Endothelial cell of umbilical vein (primary cell): Measurements from ENCODE around the gene TMEM108.

Experiments used
- EZH2 ChIP-seq: IDR thresholded peaks from 2 replicates; pipeline ENCODE4 v1.6.1; 2012; ENCODE audit warnings: borderline replicate concordance, low read depth, mild to moderate bottlenecking, moderate library complexity, low read length, inconsistent platforms; ENCODE audit not compliant: severe bottlenecking
- FOS ChIP-seq: IDR thresholded peaks from 2 replicates; pipeline ENCODE4 v1.6.1; 2011; ENCODE audit warnings: mild to moderate bottlenecking, low read length, moderate library complexity, borderline replicate concordance; ENCODE audit not compliant: insufficient read depth
- GATA2 ChIP-seq: IDR thresholded peaks from 2 replicates; pipeline ENCODE4 v1.7.0; 2011; ENCODE audit warnings: low read depth, mild to moderate bottlenecking, moderate library complexity, mixed read lengths, low read length; ENCODE audit not compliant: insufficient read length, insufficient read depth
- JUN ChIP-seq: IDR thresholded peaks from 2 replicates; pipeline ENCODE4 v1.6.1; 2011; ENCODE audit warnings: borderline replicate concordance, low read depth; ENCODE audit not compliant: insufficient read length, insufficient read depth
- POLR2A ChIP-seq: IDR thresholded peaks from 2 replicates; pipeline ENCODE4 v1.6.1; 2012; ENCODE audit warnings: low read depth, mild to moderate bottlenecking, control low read depth, low read length
- POLR2AphosphoS5 ChIP-seq: IDR thresholded peaks from 2 replicates; pipeline ENCODE4 v1.6.1; 2012; ENCODE audit warnings: low read depth, mild to moderate bottlenecking, control low read depth, low read length, moderate library complexity; ENCODE audit not compliant: insufficient read depth
- TF ChIP-seq, protein P1 (sequence below), 2 donors: IDR thresholded peaks; 1 replicate in 1 of 2; 2 replicates in 1 of 2; pipeline ENCODE4 v1.5.1; 2011; ENCODE audit warnings: low read length in 2 of 2, mild to moderate bottlenecking in 2 of 2, moderate library complexity in 2 of 2, control low read depth in 1 of 2, inconsistent platforms in 1 of 2, low read depth in 1 of 2; ENCODE audit not compliant: insufficient read depth in 1 of 2; ENCODE audit errors: extremely low read depth in 1 of 2
- TF ChIP-seq, protein P2 (sequence below): IDR thresholded peaks from 2 replicates; pipeline ENCODE4 v1.6.1; 2011; ENCODE audit not compliant: insufficient read depth, insufficient read length

DNA sequence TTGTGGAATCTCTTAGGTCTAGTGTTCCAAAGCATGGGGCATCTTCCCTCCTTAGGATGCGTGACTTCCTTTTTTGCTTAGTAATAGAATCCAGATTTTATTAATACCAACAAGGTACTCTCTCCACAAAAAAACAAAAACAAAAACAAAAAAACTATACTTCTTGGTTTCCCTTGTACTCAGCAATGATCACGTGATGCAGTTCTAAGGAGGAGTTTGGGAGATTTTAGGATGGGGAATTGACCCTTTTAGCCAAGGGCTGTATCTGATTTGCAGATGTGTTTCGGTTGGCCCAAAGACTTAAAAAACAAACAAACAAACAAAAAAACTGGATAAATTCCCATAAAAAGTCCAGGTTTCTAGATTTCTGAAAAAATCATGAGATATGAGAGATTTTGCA, 12.6 kb upstream of the TMEM108 start:
- TF ChIP-seq, protein P1, sequence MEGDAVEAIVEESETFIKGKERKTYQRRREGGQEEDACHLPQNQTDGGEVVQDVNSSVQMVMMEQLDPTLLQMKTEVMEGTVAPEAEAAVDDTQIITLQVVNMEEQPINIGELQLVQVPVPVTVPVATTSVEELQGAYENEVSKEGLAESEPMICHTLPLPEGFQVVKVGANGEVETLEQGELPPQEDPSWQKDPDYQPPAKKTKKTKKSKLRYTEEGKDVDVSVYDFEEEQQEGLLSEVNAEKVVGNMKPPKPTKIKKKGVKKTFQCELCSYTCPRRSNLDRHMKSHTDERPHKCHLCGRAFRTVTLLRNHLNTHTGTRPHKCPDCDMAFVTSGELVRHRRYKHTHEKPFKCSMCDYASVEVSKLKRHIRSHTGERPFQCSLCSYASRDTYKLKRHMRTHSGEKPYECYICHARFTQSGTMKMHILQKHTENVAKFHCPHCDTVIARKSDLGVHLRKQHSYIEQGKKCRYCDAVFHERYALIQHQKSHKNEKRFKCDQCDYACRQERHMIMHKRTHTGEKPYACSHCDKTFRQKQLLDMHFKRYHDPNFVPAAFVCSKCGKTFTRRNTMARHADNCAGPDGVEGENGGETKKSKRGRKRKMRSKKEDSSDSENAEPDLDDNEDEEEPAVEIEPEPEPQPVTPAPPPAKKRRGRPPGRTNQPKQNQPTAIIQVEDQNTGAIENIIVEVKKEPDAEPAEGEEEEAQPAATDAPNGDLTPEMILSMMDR (IDR thresholded peaks at IDR 0.05; ENCODE audit: extremely low read depth in 1 of 2, insufficient read depth in 1 of 2, low read depth in 1 of 2, low read length in 2 of 2), result no peak
- no peak for TF ChIP-seq POLR2AphosphoS5
- TF ChIP-seq, protein P2, sequence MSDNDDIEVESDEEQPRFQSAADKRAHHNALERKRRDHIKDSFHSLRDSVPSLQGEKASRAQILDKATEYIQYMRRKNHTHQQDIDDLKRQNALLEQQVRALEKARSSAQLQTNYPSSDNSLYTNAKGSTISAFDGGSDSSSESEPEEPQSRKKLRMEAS, result no peak
- no peak for TF ChIP-seq POLR2A
- no peak for TF ChIP-seq FOS
- no peak for TF ChIP-seq EZH2
- TF ChIP-seq JUN, result no peak
- TF ChIP-seq GATA2, result no peak
